ENCODE data around the gene EHF.
"Not testable (repeated sequence)": the region's sequence is repeated elsewhere in the genome, so short reads cannot be mapped to it uniquely, and the experiment has no call there.

EHF gene

DNA sequence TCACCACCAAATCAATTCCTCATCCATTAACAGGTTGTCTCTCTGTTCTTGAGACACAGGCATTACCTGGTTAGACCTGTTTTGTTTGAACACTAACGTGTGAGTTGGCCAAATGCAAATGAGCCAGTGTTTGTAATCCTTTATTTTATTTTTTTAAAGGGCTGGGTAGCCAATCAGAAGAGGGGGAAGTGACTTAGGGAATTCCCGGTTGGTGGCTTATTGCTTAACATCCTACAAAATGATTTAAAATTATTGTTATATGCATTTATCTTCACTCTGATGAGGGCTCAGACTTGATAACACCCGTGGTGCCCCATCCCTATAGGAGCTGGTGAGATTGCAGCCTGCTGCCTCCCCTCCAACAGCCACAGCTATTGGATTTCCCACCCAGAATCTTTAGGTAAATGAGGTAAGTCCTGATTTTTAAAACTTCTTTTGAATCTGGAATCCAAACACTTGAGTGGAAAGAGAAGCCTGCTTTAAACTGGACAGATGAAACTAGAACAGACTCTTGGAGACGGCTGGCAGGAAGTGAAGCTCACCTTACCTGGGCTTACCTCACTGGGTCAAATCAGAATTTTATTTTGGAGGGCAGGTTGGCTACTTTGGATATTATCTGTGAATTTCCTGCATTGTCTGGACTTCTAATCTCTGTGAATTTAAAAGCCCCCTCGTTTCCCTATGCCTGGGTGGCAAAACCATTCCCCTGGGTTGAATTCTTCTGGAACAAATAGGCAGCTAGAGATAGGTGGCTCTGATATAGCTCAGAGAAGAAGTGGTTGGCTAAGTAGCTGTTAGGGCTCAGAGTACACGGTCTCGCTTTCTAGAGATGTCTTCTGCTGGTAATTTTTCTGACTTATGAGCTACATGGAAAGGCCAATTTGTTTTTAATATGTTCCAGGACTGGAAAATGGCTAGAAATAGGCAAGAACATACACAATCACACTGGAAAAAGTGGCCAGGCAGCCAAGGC is at the start of gene EHF:
Gene EHF, plus strand, starts transcription at position 274 of the 973 bp plus-strand sequence. CDS start 21,538 bp downstream, outside the sequence.
- DNase-seq (ENCODE audit: low read depth in 2 of 3, low spot score in 2 of 3): no peak

DNA sequence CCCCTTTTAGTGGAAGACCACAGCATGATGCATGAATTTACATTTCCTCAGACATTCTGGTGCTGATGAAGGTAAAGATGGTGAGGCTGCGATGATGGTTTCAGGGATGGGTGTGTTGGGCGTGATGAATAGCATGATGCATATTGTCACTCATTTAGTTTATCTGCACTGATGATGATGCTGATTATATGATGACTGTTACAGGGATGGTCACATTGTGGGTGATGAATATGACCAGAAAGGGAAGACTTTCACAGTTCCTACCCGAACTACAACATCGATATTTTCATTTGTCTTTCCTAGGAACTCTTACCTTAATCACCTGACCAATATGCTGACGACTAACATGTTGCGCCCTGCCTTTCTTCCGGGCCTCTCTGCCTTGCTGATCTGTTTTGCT is 47.4 kb upstream of the EHF start:
- no peak for DNase-seq (ENCODE audit: low read depth in 2 of 3, low spot score in 2 of 3)

DNA sequence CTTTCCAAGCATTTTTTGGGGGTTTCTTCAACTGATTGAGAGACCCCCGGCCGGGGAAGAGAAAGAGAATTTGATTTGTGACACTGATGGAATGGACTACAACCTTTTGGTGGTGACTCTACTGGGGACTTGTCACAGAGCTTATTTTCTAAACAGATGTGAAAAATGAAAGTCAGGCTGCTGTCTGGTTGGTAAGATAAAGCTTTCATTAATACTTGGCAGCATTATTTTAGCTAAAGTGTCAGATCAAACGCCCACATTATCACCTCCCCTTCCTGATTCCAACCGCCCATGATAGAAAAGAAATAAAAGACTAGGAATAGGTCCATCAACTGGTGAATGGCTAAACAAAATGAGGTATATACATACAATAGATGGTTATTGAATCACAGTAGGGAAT is 45.6 kb upstream of the EHF start:
- no peak for DNase-seq (ENCODE audit: low read depth in 2 of 3, low spot score in 2 of 3)

DNA sequence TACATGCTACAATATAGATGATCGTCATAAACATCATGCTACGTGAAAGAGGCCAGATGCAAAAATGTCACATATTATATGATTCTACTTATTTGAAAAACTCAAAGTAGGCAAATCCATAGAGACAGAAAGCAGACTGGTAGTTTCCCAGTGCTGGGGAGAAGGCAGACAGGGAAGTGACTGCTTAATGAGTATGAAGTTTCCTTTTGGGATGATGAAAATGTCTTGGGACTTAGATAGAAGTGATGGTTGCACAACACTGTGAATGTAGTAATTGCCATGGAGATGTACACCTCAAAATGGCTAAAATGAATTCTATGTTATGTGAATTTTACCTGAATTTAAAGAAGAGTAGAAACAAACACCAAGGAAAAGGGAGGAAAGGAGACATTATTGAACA is 45.2 kb upstream of the EHF start:
- DNase-seq (ENCODE audit: low read depth in 2 of 3, low spot score in 2 of 3): no peak

DNA sequence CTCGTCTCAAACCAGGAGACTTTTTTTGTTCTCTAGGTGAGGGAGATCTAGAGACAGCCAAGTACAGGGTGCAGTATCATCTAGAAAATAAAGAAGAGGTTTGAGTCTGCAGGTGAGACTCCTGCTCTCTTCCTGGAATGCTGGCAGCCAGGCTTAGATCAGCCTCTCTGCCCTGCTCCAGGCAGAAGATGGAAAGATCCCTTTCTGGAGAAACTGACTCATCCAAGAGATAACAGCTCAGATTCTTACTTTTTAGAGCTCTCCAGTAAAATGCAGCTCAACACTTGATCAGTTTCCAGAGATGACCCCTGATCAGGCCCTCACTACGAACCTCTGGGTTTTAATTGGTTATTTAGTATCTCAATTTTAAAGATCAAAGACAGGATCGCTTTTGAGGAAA is 44.6 kb upstream of the EHF start:
- no peak for DNase-seq (ENCODE audit: low read depth in 2 of 3, low spot score in 2 of 3)

DNA sequence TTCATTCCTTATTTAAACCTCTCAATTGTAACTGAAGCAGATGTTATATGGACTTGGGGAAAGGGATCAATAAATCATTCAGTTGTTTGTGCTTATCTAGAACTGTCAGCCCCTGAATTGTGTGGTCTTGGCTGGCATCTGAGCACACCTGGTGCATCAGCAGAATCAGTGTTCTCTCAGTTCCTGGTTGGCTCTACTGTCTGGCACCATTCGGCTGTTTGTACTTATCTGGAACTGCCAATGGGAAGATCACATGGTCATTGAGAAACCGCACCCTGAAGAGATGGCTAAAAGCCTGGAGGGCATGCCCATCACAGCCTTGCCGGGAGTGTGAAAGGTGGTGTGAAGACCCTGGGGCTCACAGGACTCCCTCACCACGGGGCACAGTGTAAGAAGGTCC is 37.1 kb upstream of the EHF start:
- no peak for DNase-seq (ENCODE audit: low read depth in 2 of 3, low spot score in 2 of 3)

DNA sequence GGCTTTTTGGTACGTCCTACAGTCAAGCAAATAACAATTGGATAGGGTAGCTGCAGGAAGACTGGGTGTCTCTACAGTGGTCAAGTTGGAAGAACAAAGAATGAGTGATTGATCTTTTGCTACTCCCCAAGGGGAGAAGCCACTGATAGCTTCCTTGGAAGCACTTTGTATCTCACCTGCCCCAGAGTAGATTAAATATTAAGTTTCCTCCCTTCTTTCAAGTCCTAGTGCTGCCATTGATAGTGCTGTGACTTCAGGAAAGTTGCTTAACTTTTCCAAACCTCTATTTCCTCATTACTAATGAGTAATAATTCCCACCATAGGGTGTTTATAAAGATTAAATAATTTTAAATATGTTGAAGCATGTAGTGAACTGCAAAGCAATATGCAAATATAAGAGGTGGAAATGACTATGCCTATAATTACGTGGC is 35.6 kb upstream of the EHF start:
- DNase-seq (ENCODE audit: low read depth in 2 of 3, low spot score in 2 of 3): no peak

DNA sequence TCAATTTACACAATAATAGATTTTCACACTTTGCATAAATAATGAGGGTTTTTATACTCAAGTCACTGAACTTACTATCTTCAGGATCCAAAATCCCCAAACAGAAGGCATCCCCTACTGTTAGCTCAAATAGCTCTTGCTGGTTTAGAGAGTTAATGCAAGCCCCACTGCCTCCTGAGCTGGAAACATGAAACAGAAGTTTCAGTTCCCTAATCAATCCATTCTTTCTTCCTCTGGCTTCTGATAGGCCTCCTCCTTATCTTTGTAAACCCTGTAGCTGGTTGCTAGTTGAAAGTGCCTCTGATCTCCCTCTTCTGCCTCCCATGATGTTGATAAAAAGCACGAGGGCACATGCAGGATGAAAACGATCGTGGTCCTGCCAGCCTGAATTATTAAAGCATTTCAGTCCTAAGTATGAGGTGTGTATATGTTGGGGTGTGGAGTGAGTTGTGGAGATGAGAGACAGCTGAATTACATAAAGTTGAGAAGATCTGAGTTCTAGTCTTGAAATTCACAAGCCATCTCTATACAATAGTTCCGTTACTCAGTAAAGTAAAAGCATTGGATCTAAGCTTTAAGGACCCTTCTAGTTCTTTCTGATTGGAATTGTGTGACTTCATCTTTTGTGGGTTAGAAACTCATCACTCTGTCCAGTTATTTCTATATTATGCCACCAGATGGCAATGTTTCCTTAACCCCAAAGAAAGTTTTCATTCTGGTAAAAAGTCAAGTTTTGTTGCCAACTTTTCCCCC is 35.0 kb upstream of the EHF start:
- no peak for DNase-seq (ENCODE audit: low read depth in 2 of 3, low spot score in 2 of 3)

DNA sequence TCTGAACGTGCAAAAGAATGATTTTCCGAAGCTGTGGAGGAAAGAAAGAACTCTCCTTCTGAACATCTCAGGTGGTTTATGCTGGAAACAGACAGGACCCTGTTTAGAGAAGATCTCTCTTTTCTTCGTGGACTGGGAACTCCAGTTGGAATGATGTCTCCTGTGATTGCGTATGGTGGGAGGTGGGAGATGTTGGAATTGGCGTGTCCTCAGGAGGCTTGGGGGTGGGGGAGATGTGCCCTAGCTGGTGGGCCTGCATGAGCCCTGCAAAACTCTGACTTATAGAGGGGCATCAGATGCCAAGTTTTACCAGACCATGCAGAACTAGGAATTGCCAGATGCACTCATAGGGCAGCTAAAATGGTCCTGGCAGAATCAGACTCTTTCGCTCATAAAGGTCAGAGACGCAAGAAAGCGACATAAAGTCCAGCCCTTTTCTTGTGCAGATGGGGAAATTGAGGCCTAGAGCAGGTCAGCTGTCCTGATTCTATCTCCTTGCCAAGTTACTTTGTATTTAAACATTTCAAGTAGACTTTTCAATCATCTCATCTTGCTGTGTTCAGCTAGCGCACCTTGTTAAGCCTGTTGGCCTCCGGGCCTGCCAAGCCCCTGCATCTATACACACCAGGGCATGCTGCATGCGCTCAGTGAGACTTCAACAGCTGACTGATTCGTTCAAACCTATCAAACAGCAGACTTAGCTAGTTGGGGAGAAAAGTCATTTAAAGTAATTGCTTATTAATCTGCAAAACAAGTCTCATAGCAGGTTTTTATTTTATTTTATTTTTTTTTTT is 34.2 kb upstream of the EHF start:
- no peak for DNase-seq (ENCODE audit: low read depth in 2 of 3, low spot score in 2 of 3)

DNA sequence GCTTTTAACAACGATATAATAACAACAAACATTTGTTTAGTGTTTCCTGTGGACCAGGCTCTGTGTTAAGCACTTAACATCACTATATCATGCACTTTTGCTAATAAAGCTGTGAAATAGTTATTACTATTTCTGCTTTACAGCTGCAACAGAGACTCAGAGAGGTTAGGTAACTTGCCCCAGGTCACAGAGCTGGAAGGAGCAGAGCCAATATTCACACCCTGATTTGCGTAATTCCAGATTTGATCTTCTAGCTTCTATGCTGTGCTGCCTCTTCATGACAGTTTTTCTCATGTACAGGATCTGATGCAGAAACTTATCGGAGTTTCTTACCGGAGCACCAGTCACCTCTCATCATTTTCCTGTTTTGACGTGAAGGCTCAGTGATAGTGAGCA is 33.6 kb upstream of the EHF start:
- no peak for DNase-seq (ENCODE audit: low read depth in 2 of 3, low spot score in 2 of 3)

DNA sequence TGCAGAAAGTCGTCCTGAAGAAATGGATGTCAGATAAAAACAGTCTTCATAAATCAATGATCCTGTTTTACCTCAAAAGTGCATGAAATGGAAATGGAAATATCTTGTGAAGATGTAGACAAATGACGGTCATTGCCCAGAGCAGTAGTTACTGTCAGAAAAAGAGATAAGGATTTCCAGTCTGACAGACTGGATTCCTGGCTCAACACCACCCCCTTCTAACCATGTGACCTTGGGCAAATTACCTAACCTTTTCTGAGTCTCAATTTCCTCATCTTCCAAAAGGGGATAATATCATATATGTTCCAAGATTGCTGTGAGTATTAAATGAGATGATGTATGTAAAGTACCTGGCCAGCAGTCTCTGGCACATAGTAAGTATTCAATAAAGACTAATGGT is 32.9 kb upstream of the EHF start:
- DNase-seq (ENCODE audit: low read depth in 2 of 3, low spot score in 2 of 3): no peak

DNA sequence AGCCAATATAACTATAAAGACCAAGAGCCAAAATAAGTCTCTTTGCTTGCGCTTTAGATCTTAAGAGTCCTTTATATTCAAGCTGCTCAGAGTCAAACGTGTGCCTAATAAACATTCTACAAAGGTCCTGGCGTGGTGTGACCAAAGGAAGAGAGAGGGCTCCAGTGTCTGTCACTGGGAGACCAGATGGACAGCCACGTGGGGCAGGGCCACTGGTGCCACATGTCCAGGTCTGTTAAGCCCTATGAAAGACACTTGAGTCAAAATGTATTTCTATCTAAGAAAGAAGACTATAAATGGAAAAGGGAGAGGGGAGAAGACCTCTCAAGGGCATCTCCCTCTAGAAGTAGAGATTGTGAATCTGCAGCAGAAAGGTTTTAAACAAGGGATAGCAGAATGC is 32.2 kb upstream of the EHF start:
- no peak for DNase-seq (ENCODE audit: low read depth in 2 of 3, low spot score in 2 of 3)

DNA sequence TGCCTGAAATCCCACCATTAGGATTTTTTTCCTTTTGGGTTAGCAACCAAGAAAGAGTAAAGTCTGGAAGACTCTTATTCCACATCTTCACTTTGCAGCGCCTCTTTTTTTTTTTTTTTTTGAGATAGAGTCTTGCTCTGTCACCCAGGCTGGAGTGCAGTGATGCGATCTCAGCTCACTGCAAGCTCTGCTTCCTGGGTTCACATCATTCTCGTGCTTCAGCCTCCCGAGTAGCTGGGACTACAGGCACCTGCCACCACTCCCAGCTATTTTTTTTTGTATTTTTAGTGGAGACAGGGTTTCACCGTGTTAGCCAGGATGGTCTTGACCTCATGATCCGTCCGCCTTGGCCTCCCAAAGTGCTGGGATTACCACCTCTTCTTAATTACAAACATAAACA is 31.7 kb upstream of the EHF start:
- DNase-seq (ENCODE audit: low read depth in 2 of 3, low spot score in 2 of 3): not testable (repeated sequence)

DNA sequence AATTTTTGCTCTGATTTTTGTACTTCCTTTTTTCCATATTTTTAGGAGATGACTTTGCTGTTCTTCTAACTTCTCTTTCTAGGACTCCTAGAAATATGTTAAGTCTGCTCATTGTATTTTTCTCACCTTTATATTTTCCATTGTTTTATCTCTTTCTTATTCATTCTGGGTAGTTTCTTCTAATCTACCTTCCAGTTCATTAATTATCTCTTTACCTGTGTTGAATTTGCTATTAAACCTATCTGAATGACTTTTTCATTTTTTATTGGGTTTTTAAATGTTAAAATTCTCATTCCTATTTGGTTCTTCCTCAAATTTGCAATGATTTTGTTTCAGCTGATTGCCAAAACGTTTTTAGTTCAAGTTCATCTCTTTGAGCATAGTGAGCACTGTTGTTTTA is 27.8 kb upstream of the EHF start:
- no peak for DNase-seq (ENCODE audit: low read depth in 2 of 3, low spot score in 2 of 3)

DNA sequence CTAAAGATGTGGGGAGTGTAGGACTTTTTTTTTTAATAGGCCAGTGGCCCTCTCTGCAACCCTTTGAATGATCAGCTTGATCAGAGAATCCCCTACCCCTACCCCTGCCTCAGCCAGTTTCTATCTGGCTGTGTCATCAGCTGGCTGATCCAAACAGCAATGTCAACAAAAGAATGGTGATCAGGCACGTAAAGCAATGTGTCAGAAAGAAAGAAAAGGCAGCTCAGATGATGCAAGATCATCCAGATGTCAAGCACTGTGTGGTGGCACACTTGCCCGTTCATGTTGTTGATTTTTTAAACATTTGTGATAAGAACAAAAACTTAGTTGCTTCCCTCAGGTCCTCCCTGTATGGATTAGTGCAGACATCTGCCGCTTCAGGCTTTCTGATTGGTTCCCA is 26.3 kb upstream of the EHF start:
- DNase-seq (ENCODE audit: low read depth in 2 of 3, low spot score in 2 of 3): no peak

DNA sequence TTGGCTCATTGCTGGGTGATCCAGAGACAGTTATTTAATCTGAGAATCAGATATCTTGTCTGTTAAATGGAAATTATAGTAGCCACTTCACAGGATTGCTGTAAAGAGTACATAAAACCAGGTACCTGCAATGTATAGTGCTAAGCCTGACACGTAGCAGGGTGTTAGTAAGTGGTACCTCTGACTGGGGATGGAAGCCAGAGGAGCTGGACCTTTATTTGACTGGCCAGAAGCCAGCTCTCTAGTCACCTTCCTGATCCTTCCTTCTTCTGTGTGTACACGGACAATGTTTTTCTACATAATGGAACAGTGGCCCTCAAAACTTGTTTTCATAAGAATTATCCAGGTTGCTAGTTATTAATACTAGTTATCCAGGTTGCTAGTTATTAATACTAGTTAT is 25.5 kb upstream of the EHF start:
- DNase-seq (ENCODE audit: low read depth in 2 of 3, low spot score in 2 of 3): no peak

DNA sequence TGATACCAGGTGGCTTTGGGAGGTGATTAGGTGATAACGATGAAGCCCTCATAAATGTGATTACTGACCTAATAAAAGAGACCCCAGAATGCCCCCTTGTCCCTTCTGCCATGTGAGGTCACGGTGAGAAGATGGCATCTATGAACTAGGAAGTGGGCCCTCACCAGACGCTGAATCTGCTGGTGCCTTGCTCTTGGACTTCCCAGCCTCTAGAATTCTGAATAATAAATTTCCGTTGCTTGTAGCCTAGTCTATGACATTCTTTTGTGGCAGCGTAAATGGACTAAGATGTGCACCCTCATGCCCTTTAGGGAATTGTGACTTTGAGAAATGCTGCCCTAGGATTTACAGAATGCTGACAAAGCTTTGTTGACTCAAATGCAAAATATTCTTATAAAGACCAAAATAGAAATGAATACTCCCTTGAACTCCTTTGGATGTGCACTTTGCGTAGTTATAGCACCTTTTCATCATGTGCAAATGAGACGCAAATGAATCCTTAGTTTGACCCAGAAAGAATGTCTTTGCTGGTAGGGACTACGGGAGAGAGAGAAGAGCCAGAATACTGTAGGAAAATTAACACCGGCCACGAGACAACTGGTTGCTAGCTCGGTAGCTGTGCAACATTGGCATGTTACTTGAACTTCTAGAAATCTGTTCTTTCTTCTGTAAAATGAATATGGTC is 24.8 kb upstream of the EHF start:
- DNase-seq (ENCODE audit: low read depth in 2 of 3, low spot score in 2 of 3): no peak

DNA sequence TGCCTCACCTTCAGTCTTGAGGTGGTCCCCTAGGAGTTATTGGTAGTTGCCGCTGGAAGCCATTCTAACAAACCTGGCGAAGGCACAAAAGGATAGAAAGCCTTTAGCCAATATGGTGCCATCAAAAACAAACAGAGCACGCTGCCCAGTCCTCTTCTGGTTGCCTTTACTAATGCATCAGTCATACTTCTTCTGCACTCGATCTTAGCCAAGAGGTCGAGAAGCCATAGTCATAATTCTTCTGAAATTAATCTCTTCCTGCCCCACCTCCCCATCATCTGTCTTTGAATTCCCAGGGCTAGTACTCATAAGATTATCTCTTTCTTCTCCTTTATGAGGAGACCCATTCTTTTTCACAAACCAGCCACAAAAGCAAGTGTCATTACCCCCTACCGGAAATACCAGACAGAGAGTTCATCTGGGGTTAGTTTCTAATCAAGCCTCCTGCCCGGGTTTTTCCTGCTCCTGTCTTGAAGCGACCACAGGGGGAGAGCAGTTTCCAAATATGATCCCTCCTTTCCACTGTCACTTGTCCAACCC is 21.4 kb upstream of the EHF start:
- no peak for DNase-seq (ENCODE audit: low read depth in 2 of 3, low spot score in 2 of 3)

DNA sequence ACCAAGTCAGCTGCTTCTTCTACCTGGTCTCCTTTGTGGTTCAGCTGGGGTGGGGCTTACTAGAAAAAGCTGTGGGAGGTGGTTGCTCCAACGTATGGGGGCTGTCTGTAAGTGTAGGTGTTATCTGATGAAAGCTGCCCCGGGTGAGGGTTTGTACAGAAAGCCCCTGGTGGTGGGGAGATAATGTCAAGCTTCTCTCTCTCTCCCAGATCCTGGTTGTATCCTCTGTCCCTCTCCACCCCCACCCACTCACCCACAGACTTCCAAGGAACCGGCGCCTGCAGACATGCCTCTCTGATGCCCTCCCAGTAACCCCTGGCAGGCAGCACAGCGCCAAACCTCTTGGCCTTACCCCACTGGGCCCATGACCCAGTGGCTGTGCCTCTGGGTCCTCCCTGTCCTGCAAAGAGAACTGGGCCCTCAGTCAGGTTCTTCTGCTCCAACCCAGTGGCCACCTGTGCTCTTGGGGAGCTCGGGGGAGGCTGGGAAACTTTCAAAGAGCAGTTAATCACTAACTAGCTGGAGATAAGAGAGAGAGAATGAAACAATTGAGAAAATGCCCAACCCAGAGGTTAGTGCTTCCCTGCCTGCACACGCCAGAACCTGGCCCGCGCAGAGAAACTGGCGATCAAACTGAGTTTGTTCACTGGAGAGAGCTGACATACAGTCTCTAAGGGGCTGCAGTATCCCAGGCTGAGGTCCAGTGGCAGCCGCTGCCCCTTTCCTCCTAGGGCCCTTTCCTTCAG is 20.4 kb upstream of the EHF start:
- DNase-seq (ENCODE audit: low read depth in 2 of 3, low spot score in 2 of 3): no peak

DNA sequence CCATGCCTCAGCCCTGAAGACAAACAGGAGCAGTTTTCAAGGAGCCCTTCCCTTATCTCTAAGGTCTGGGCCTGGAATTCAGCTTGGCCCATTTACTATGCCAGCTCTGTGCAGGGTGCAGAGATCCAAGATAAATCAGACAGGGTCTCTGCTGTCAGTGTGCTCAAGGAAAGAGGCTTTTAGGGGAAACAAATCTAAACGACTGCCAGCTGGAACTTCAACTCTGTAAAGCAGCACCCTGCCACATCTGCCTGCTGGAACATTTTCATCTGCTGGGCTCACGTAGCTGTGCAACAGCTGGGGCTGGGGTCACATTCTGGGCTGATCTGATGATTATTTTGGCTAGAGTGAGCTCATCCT is 19.8 kb upstream of the EHF start:
- DNase-seq (ENCODE audit: low read depth in 2 of 3, low spot score in 2 of 3): no peak
